ENCODE results near the gene UNC119.

DNA sequence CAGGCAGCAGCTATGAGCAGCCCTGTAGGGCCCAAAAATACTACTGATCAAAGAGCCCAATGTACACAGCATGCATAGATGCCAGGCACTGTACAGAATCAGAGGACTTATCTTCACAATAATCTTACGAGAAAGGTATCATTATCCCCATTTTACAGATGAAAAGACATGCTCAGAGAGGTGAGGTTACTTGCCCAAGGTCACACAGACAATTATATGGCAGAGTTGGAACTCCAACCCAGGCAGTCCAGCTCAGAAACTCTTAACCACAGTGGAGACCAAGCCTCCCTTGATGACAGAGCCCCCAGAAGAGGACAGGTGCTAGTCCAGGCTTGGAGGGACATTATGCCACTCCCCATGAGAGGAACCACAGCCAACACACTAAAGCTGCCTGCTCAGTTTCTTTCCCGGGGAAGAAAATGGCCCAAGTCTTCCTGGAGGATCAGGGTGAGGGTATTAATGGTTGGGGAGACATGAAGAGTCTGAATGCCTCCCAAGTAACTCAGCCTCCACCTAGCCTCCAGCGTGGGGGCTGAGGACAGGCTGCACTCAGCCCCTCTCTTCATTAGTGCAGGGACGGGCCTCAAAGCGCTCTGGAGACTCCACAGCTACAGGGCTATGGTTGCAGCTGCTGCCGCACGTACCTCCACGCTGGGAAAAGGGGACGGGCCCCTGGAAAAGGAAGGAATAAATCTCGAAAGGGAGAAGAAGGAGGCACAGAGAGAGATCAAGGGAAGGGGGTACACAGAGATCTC is 826 bp downstream of the UNC119 start:
- TF ChIP-seq CTCF (IDR thresholded peaks at IDR 0.05) (no peak), ZFX (IDR thresholded peaks at IDR 0.05; ENCODE audit: borderline replicate concordance) (no peak)
